Subcutaneous adipose tissue (tissue), 4 donors: ENCODE results near the gene TXNRD1. TPM values are rescaled to one million over a fixed set of nuclear protein-coding genes. Genes with fewer than 3 reads are reported as not detected.

Experiments used
- CTCF ChIP-seq: fragments of 450-650 bp; IDR thresholded peaks from one replicate; pipeline ENCODE4 v1.5.1; 2016; ENCODE audit warnings: low read depth, mild to moderate bottlenecking, control low read depth, antibody characterized with exemption, moderate library complexity
- total RNA-seq, 4 donors: library from RNA; depleted of rRNA; stranded (reverse); fragments of >200 nt; gene quantifications; one replicate each; pipeline ENCODE4 v1.1.0, GENCODE V29; 2016

Gene TXNRD1
- total RNA-seq, 4 donors from 2014 or later = 76.2 to 122 (median 83.3) TPM

GRCh38 chr12:104347374-104348075 is 131.9 kb downstream of the TXNRD1 start:
- no peak for TF ChIP-seq CTCF

- TF ChIP-seq CTCF = no peak
Observed at GRCh38 chr12:104348283-104348993, 132.9 kb downstream of the TXNRD1 start.

- TF ChIP-seq CTCF = no peak
Observed at GRCh38 chr12:104348994-104349494, 133.5 kb downstream of the TXNRD1 start.

GRCh38 chr12:104350211-104351056 is 134.9 kb downstream of the TXNRD1 start:
- TF ChIP-seq CTCF = no peak

- TF ChIP-seq CTCF = no peak
Observed at GRCh38 chr12:104351057-104351983, 135.7 kb downstream of the TXNRD1 start.

GRCh38 chr12:104352106-104352713 is 136.6 kb downstream of the TXNRD1 start:
- no peak for TF ChIP-seq CTCF
